OCI-LY3 (cell line): ENCODE results near the gene ANKS1B.

Source experiments
- H2AFZ ChIP-seq: fragments of 200-600, 300-600 bp; shearing (Covaris generic); 2 replicates; pipeline ENCODE4 v1.6.0; 2014; ENCODE audit warnings: antibody characterized with exemption, low read depth, low read length
- H3K27ac ChIP-seq: fragments of 200-600, 300-600 bp; sonication (generic); 2 replicates; pipeline ENCODE4 v1.5.1; 2014; ENCODE audit warnings: mild to moderate bottlenecking, low read length, moderate library complexity, mixed read lengths
- H3K27me3 ChIP-seq: fragments of 200-600, 300-600 bp; sonication (generic); 2 replicates; pipeline ENCODE4 v1.6.1; 2014; ENCODE audit warnings: low read depth, low read length, mixed read lengths
- H3K36me3 ChIP-seq: fragments of 200-600, 300-600 bp; sonication (generic); replicated peaks from 2 replicates; pipeline ENCODE3; 2014; ENCODE audit warnings: low read depth, low read length, mixed read lengths
- H3K4me1 ChIP-seq: fragments of 300-600, 200-600 bp; sonication (generic); 2 replicates; pipeline ENCODE4 v1.6.1; 2014; ENCODE audit warnings: low read length, mixed read lengths
- H3K4me2 ChIP-seq: fragments of 200-600, 300-600 bp; sonication (generic); 2 replicates; pipeline ENCODE4 v1.6.1; 2014; ENCODE audit warnings: low read length, mixed read lengths
- H3K4me3 ChIP-seq: fragments of 300-600, 200-600 bp; sonication (generic); 2 replicates; pipeline ENCODE4 v1.5.1; 2014; ENCODE audit warnings: antibody characterized with exemption, mild to moderate bottlenecking, low read length, moderate library complexity
- H3K79me2 ChIP-seq: fragments of 300-600, 200-600 bp; shearing (Covaris generic); 2 replicates; pipeline ENCODE4 v1.6.1; 2014; ENCODE audit warnings: mild to moderate bottlenecking, low read length, mixed read lengths
- H3K9ac ChIP-seq: fragments of 300-600, 200-600 bp; shearing (Covaris generic); 2 replicates; pipeline ENCODE4 v1.6.0; 2014; ENCODE audit warnings: mild to moderate bottlenecking, low read length, moderate library complexity
- H3K9me3 ChIP-seq: fragments of 200-600, 300-600 bp; shearing (Covaris generic); 2 replicates; pipeline ENCODE4 v1.6.1; 2014; ENCODE audit warnings: low read length, mixed read lengths; ENCODE audit not compliant: insufficient read depth
- H4K20me1 ChIP-seq: fragments of 200-600, 300-600 bp; sonication (generic); 2 replicates; pipeline ENCODE4 v1.6.1; 2016; ENCODE audit warnings: low read length, mixed read lengths; ENCODE audit not compliant: insufficient read depth
- EZH2phosphoT487 ChIP-seq: fragments of 200-600 bp; shearing (Covaris generic); IDR thresholded peaks from 2 replicates; pipeline ENCODE4 v1.6.1; 2018; ENCODE audit warnings: antibody characterized with exemption, mixed run types, low read depth
- TF ChIP-seq, protein P1 (sequence below): fragments of 200-600, 300-600 bp; sonication (generic); IDR thresholded peaks from 2 replicates; pipeline ENCODE4 v1.5.1; 2014; ENCODE audit warnings: antibody characterized with exemption, low read length, low read depth

ANKS1B gene

GRCh38 chr12:99619389-99620158 lies 365.2 kb downstream of the ANKS1B start:
- no peak overlapping the region for H3K4me3 ChIP-seq

GRCh38 chr12:99618657-99619056 lies 366.1 kb downstream of the ANKS1B start:
- Histone ChIP-seq H3K27me3 (no peaks in the 10 kb centered on the region), H4K20me1 (no peaks in the 10 kb centered on the region), H3K4me2 (no peak overlapping the region), H3K4me3 (no peak overlapping the region), H3K27ac (no peak overlapping the region), H2AFZ (no peak overlapping the region), H3K36me3 (no peaks in the 10 kb centered on the region), H3K9ac (no peak overlapping the region), H3K4me1 (peaks cover 6% of the 10 kb centered on the region), H3K79me2 (no peaks in the 10 kb centered on the region), H3K9me3 (peaks cover 5% of the 10 kb centered on the region; the same call in 1 of the 2 replicates)
- TF ChIP-seq, protein P1, sequence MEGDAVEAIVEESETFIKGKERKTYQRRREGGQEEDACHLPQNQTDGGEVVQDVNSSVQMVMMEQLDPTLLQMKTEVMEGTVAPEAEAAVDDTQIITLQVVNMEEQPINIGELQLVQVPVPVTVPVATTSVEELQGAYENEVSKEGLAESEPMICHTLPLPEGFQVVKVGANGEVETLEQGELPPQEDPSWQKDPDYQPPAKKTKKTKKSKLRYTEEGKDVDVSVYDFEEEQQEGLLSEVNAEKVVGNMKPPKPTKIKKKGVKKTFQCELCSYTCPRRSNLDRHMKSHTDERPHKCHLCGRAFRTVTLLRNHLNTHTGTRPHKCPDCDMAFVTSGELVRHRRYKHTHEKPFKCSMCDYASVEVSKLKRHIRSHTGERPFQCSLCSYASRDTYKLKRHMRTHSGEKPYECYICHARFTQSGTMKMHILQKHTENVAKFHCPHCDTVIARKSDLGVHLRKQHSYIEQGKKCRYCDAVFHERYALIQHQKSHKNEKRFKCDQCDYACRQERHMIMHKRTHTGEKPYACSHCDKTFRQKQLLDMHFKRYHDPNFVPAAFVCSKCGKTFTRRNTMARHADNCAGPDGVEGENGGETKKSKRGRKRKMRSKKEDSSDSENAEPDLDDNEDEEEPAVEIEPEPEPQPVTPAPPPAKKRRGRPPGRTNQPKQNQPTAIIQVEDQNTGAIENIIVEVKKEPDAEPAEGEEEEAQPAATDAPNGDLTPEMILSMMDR = no peak
- no peak for TF ChIP-seq EZH2phosphoT487

More at GRCh38 chr12:99619389-99620158, 365.2 kb downstream of the ANKS1B start:
- no peaks in the 10 kb centered on the region for H3K27me3 ChIP-seq
- H3K9me3 ChIP-seq = peaks cover 5% of the 10 kb centered on the region; the same call in 1 of the 2 replicates
- no peaks in the 10 kb centered on the region for H4K20me1 ChIP-seq
- no peaks in the 10 kb centered on the region for H3K79me2 ChIP-seq
- H3K4me2 ChIP-seq = peak overlapping the region; percentile 5; the same call in 1 of the 2 replicates
- peak overlapping the region; percentile 75; the same call in 1 of the 2 replicates for H2AFZ ChIP-seq
- H3K9ac ChIP-seq = peak overlapping the region; percentile 2; the same call in 1 of the 2 replicates
- peaks cover 6% of the 10 kb centered on the region for H3K4me1 ChIP-seq
- TF ChIP-seq, protein P1 = peak; percentile 90
- no peak for TF ChIP-seq EZH2phosphoT487
- no peaks in the 10 kb centered on the region for H3K36me3 ChIP-seq
- H3K27ac ChIP-seq = 0 out of 2 replicates have a peak overlapping the region, but pooled peaks have one; percentile 2

- Histone ChIP-seq H3K9ac (no peak overlapping the region), H3K4me3 (no peak overlapping the region), H2AFZ (no peak overlapping the region), H3K27me3 (no peaks in the 10 kb centered on the region), H4K20me1 (no peaks in the 10 kb centered on the region), H3K36me3 (no peaks in the 10 kb centered on the region), H3K9me3 (no peaks in the 10 kb centered on the region), H3K27ac (no peak overlapping the region), H3K4me2 (no peak overlapping the region), H3K79me2 (no peaks in the 10 kb centered on the region), H3K4me1 (no peaks in the 10 kb centered on the region)
- TF ChIP-seq EZH2phosphoT487 = no peak
- TF ChIP-seq, protein P1 = no peak
Observed at GRCh38 chr12:99611599-99611998, 373.1 kb downstream of the ANKS1B start.

DNA sequence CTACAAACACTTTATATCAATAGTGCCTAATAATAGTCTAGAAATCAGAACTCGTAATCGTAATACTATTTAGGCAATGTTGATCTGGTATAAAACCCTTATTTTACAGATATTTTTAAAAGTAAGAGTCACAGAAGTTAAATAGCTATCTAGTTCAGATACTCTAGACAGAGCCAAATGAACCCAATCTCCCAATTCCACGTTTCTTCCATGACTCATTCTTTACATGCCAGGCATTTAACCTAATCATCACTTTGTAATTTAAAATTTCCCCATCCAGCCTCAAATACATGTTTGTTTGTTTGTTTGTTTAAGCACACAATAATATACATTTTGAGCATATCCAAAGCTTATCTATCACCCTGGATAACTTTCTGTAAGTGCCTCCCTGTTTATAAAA lies 373.6 kb downstream of the ANKS1B start:
- Histone ChIP-seq H4K20me1 (no peaks in the 10 kb centered on the region), H3K4me3 (no peak overlapping the region), H3K9me3 (no peaks in the 10 kb centered on the region), H3K27me3 (no peaks in the 10 kb centered on the region), H3K27ac (no peak overlapping the region), H3K4me2 (no peak overlapping the region), H3K4me1 (no peaks in the 10 kb centered on the region), H3K79me2 (no peaks in the 10 kb centered on the region), H3K9ac (no peak overlapping the region), H2AFZ (no peak overlapping the region), H3K36me3 (no peaks in the 10 kb centered on the region)
- TF ChIP-seq, protein P1 = no peak
- TF ChIP-seq EZH2phosphoT487 = no peak
